ENCODE measurements around the gene ACTL6B. TPM values are rescaled to one million over a fixed set of nuclear protein-coding genes. Genes with fewer than 3 reads are reported as not detected.
A peak's percentile ranks its signal among the peaks of the same experiment; 100 is the strongest.

Gene ACTL6B
- total RNA-seq, 2 donors from 2014 or later = not detected

- DNase-seq (ENCODE audit: low spot score) = peak; percentile 99
- intact Hi-C loops (cut with DNase I) = no loop called here
These were observed 44.1 kb downstream of the ACTL6B start, which contains the start of gene MOSPD3 for GRCh38 chr7:100611983-100612729. Gene MOSPD3, plus strand, starts transcription at chr7:100612540. Its CDS starts 252 bp downstream, at chr7:100612792.

- intact Hi-C loops (cut with DNase I) = no loop called here
- no peak for DNase-seq (ENCODE audit: low spot score)
These were observed 46.3 kb downstream of the ACTL6B start for GRCh38 chr7:100609958-100610357.

DNA sequence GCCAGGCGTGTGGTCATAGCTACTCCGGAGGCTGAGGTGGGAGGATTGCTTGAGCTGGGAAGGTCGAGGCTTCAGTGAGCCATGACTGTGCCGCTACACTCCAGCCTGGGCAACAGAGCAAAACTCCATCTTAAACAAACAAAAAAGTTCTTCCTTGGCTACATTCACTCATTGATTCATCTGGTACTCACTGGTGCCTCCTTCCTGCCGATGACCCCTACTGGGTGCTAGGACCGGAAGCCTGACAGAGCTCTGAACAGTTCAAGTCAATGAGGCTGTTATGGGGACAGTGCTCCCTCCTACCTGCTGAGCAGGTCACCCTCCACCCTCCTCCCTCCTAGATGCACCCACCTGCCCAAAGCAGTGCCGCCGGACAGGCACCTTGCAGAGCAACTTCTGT lies 49.1 kb downstream of the ACTL6B start:
- DNase-seq (ENCODE audit: low spot score) = no peak
- intact Hi-C loops (cut with DNase I) = no loop called here

DNA sequence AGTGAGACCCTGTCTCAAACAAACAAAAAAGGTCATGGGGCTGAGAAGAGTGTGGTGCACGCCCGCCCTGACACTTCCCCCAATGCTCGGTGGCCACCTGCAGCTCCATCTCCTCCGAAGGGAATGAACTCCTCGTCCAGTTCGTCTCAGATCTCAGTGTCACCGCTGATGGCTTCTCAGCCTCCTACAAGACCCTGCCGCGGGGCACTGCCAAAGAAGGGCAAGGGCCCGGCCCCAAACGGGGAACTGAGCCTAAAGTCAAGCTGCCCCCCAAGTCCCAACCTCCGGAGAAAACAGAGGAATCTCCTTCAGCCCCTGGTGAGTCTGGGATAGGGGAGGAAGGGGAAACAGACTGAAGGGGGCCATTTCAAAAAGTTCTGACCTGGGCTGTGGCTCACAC lies 49.9 kb downstream of the ACTL6B start:
- intact Hi-C loops (cut with DNase I) = no loop called here

GRCh38 chr7:100604976-100605911 lies 51.0 kb downstream of the ACTL6B start:
- intact Hi-C loops (cut with DNase I) = loop anchor here in 1 of 2 donors (5.0 kb wide), 1 partner anchor 87 kb away; the partner anchor contains the start of gene GIGYF1

More for the DNA sequence above, 49.9 kb downstream of the ACTL6B start:
- no peak for DNase-seq (ENCODE audit: low spot score)

DNA sequence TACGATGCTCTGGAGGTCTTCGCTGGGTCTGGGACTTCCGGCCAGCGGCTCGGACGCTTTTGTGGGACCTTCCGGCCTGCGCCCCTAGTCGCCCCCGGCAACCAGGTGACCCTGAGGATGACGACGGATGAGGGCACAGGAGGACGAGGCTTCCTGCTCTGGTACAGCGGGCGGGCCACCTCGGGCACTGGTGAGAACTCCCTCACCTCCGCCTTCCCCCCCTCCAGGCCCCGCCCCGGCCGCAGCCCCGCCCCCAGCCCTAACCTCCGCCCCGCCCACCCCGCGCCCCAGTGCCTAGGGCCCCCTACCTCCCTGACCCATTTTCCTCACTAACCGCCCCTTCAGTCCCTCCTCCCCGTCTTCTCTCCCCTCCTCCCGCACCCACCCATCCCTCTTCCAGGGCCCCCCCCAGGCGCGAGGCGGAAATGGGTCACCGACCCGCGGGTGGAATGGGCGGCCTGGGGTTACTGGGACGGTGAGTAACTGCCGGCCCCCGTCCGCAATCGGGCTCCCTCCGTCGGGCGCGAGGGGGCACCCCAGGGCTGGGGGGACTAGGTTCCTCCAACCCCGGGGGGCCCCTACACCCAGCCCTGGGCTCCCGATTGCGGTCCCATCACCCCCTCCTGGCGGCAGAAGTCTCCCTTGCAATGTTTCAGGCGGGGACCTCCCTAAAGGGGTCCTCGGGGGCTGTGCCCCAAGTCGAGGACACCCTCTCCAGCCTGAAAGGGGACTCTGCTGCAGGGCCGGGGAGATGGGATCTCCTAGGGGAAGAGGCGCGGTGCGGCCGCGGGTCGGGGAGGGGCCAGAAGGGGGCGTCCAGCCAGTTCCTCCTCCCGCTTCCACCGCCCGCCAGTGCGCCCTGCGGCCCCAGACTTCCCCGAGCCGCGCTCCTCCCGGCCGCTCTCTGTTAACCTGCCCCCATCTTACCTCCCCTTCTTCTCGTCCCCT lies 51.9 kb downstream of the ACTL6B start:
- intact Hi-C loops (cut with DNase I) = loop anchor here in 1 of 2 donors (5.0 kb wide), 1 partner anchor 88 kb away; the partner anchor contains the start of gene GIGYF1
- peak; percentile 94 for DNase-seq (ENCODE audit: low spot score)

More at GRCh38 chr7:100604976-100605911, 51.0 kb downstream of the ACTL6B start:
- DNase-seq (ENCODE audit: low spot score) = no peak

GRCh38 chr7:100603726-100604027 lies 52.6 kb downstream of the ACTL6B start:
- intact Hi-C loops (cut with DNase I) = loop anchor here in 1 of 2 donors (5.0 kb wide), 1 partner anchor 89 kb away; the partner anchor contains the start of gene GIGYF1
- no peak for DNase-seq (ENCODE audit: low spot score)

- peak; percentile 88 for DNase-seq (ENCODE audit: low spot score)
- intact Hi-C loops (cut with DNase I) = loop anchor here in 1 of 2 donors (5.0 kb wide), 1 partner anchor 89 kb away; the partner anchor contains the start of gene GIGYF1
These were observed 53.1 kb downstream of the ACTL6B start for GRCh38 chr7:100602889-100603725.

DNA sequence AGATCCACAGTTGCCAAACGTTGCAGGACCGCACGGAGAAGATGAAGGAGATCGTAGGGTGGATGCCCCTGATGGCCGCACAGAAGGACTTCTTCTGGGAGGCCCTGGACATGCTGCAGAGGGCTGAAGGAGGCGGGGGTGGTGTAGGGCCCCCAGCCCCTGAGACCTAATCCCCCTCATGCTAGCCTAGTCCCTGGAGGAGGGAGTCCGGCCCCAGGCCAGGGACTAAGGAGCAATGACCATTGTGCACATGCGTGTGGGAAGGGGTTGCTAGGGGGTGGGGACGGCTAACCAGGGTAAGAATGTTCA lies 55.6 kb downstream of the ACTL6B start:
- intact Hi-C loops (cut with DNase I) = loop anchor here in 1 of 2 donors (5.0 kb wide), 1 partner anchor 92 kb away; the partner anchor contains the start of gene GIGYF1
- no peak for DNase-seq (ENCODE audit: low spot score)

DNA sequence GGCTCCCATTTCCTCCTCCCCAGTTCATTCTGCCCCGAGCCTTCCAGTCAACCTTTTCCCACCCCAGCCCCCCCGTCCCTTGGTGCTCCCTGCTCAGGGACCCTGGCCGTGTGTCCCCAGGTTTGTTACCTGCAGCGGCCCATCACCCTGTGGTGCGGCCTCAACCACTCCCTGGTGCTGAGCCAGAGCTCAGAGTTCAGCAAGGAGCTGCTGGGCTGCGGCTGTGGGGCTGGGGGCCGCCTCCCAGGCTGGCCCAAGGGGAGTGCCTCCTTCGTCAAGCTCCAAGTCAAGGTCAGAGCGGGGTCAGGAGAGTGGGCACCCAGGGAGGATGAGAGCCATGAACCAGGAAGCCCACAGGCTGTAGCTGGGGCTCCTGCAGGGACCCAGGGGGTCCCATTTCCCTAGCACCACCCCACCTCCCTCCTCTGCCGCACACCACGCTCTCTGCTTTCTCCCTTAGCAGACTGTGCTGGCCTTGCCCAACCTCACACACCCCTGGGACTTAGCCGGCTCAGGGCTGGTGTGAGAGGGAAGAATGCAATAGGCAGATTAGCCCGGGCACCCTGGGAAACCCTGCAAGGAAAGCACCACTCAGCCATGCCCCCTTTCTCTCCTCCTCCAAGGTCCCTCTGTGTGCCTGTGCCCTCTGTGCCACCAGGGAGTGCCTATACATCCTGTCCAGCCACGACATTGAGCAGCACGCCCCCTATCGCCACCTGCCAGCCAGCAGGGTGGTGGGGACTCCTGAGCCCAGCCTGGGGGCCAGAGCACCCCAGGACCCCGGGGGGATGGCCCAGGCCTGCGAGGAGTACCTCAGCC lies 56.1 kb downstream of the ACTL6B start:
- no peak for DNase-seq (ENCODE audit: low spot score)
- intact Hi-C loops (cut with DNase I) = loop anchor here in 1 of 2 donors (5.0 kb wide), 1 partner anchor 92 kb away; the partner anchor contains the start of gene GIGYF1

- DNase-seq (ENCODE audit: low spot score) = no peak
- intact Hi-C loops (cut with DNase I) = no loop called here
These were observed 57.8 kb downstream of the ACTL6B start for GRCh38 chr7:100598425-100598824.

DNA sequence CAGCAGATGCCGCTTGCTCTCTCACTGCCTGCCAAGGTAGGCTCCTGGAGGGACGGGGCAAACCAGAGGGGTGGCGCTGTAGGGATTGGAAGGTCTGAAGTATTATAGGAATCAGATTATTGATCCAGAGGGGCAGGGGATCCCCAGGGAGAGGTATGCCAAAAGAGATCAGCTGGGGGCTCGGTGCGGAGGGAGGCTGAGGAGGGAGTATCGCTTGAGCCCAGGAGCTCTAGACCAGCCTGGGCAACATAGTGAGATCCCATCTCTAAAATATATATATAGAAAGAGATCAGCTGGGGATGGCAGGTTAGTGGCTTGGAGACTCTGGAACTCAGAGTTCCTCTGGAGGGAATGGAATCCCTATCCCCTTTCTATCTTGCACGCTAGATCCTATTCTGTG lies 61.1 kb downstream of the ACTL6B start:
- no peak for DNase-seq (ENCODE audit: low spot score)
- intact Hi-C loops (cut with DNase I) = no loop called here

Other genes with a start within 250 kb of the ACTL6B start
- gene ZCWPW1, start 227.7 kb downstream of the ACTL6B start, total RNA-seq = 1 to 10 TPM; 2.9 to 3.5 TPM
- 10 to 100 TPM; 19.8 to 21.8 TPM for gene MEPCE, start 226.6 kb downstream of the ACTL6B start, total RNA-seq
- 10 to 100 TPM; 16.7 to 23.9 TPM for gene PPP1R35, start 220.0 kb downstream of the ACTL6B start, total RNA-seq
- under 1 TPM in 1 of 2 donors, not detected in 1; 0.62 TPM for gene SPACDR, start 192.2 kb downstream of the ACTL6B start, total RNA-seq
- 10 to 100 TPM; 25.3 to 29.1 TPM for gene TSC22D4, start 177.2 kb downstream of the ACTL6B start, total RNA-seq
- gene NYAP1, start 172.5 kb downstream of the ACTL6B start, total RNA-seq = 1 to 10 TPM in 1 of 2 donors, under 1 TPM in 1; 0.86 to 1.4 TPM
- gene AGFG2, start 117.2 kb downstream of the ACTL6B start, total RNA-seq = 10 to 100 TPM; 18.8 to 20.4 TPM
- 1 to 10 TPM; 2.8 to 5.0 TPM for gene SAP25, start 82.5 kb downstream of the ACTL6B start, total RNA-seq
- 10 to 100 TPM; 28.5 to 30.7 TPM for gene LRCH4, start 70.3 kb downstream of the ACTL6B start, total RNA-seq
- under 1 TPM; 0.14 to 0.51 TPM for gene FBXO24, start 70.1 kb downstream of the ACTL6B start, total RNA-seq
- gene PCOLCE, start 54.1 kb downstream of the ACTL6B start, total RNA-seq = 100 to 1,000 TPM in 1 of 2 donors, 10 to 100 TPM in 1; 79.5 to 230 TPM
- 10 to 100 TPM; 10.8 to 16.3 TPM for gene MOSPD3, start 43.9 kb downstream of the ACTL6B start, total RNA-seq
- gene TFR2, start 14.9 kb downstream of the ACTL6B start, total RNA-seq = under 1 TPM; 0.57 to 0.83 TPM
- 100 to 1,000 TPM; 173 to 199 TPM for gene GNB2, start 17.3 kb upstream of the ACTL6B start, total RNA-seq
- 10 to 100 TPM; 23.1 to 25.8 TPM for gene GIGYF1, start 37.8 kb upstream of the ACTL6B start, total RNA-seq
- 10 to 100 TPM; 17.1 to 23.0 TPM for gene POP7, start 49.7 kb upstream of the ACTL6B start, total RNA-seq
- gene EPO, start 64.0 kb upstream of the ACTL6B start, total RNA-seq = not detected
- not detected for gene ZAN, start 77.1 kb upstream of the ACTL6B start, total RNA-seq
- 10 to 100 TPM; 31.4 to 46.6 TPM for gene EPHB4, start 171.1 kb upstream of the ACTL6B start, total RNA-seq
- gene SLC12A9, start 196.3 kb upstream of the ACTL6B start, total RNA-seq = 10 to 100 TPM; 15.6 to 22.8 TPM
- gene TRIP6, start 210.9 kb upstream of the ACTL6B start, total RNA-seq = 10 to 100 TPM; 55.7 to 58.7 TPM
- 10 to 100 TPM; 78.0 to 91.2 TPM for gene SRRT, start 218.7 kb upstream of the ACTL6B start, total RNA-seq
- 1 to 10 TPM; 2.7 to 3.3 TPM for gene UFSP1, start 233.3 kb upstream of the ACTL6B start, total RNA-seq
- 1 to 10 TPM; 2.8 to 9.4 TPM for gene ACHE, start 239.4 kb upstream of the ACTL6B start, total RNA-seq